VCaP (cell line): ENCODE measurements around the gene LYPLAL1.
"Not testable (repeated sequence)": the region's sequence is repeated elsewhere in the genome, so short reads cannot be mapped to it uniquely, and the experiment has no call there.

Source experiments
- H3K27ac ChIP-seq: fragments of 450-650 bp; 2 replicates; pipeline ENCODE4 v1.5.1; 2017
- TF ChIP-seq, protein P1 (sequence below): fragments of 450-650 bp; conservative IDR thresholded peaks from 2 replicates; pipeline ENCODE4 v1.5.1; 2017; ENCODE audit warnings: mild to moderate bottlenecking, moderate library complexity

LYPLAL1 gene

DNA sequence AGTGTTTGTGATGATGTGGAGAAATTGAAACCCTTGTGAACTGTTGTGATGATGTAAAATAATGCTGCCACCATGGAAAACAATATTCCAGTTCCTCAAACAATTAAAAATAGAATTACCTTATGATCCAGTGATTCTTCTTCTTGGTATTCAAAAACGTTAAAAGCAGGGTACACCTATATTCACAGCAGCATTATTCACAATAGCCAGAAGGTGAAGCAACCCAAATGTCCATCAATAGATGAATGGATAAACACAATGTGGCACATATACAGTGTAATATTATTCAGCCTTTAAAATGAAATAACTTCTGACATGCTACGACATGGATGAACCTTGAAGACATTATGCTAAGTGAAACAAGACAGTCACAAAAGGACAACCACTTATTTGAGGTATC lies 59.2 kb downstream of the LYPLAL1 start:
- TF ChIP-seq, protein P1, sequence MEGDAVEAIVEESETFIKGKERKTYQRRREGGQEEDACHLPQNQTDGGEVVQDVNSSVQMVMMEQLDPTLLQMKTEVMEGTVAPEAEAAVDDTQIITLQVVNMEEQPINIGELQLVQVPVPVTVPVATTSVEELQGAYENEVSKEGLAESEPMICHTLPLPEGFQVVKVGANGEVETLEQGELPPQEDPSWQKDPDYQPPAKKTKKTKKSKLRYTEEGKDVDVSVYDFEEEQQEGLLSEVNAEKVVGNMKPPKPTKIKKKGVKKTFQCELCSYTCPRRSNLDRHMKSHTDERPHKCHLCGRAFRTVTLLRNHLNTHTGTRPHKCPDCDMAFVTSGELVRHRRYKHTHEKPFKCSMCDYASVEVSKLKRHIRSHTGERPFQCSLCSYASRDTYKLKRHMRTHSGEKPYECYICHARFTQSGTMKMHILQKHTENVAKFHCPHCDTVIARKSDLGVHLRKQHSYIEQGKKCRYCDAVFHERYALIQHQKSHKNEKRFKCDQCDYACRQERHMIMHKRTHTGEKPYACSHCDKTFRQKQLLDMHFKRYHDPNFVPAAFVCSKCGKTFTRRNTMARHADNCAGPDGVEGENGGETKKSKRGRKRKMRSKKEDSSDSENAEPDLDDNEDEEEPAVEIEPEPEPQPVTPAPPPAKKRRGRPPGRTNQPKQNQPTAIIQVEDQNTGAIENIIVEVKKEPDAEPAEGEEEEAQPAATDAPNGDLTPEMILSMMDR = no peak

DNA sequence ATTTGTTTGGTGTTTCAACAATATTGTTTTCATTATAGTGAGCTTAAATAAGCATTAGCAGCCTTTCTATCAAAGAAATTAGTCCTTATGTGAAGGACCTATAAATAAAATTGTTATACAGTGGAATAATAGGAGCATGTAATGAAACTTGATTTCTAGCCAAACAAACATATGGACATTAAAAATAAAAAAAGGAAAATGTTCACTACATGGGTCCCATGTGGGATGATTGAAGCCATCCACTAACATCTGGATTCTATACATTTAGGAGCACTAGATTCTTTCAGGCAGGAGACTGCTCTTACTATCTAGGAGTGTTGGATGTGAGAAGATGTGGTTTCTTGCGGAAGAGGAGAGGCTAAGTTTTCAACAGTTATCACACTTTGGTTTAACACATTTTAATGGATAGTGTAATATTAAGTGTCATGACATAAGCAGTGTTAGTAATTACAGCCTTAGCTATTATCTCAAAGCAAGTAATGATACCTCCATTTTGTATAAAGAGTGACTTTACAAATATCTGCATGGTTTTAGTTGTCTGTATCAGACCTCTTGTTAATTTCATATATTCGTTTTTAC lies 62.3 kb downstream of the LYPLAL1 start:
- TF ChIP-seq, protein P1 = no peak
- H3K27ac ChIP-seq = no peak overlapping the region

More for the DNA sequence above, 59.2 kb downstream of the LYPLAL1 start:
- peak overlapping the region; percentile 36 for H3K27ac ChIP-seq

DNA sequence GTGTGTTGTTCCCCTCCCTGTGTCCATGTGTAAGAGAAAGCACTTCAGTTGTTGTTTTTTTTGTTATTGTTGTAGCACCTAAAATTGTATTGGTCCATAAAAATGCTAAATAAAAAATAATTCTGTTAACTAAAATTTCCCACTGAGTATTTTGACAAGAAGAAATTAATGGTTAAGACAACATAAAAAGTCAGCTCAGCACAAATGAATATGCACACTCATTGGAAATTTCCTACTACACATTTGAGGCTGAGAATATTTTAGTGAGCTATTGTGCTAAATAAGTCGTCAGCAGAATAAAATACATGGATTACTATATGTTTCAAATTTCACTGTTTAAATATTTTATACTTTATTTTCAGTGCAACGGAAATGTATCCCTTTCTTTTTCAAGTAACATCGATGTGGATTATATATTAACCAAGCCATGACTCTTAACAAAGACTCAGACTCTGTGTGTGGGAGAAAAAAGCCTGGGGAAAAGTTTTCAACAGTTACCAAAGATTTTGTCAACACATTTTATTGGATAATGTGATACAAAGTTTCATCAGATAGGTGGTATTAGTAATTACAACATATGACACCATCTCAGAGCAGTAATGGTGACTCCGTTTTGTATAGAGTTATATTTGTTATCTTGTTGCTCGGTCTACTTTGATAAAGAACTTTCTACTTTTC lies 63.4 kb downstream of the LYPLAL1 start:
- TF ChIP-seq, protein P1 = no peak
- no peak overlapping the region for H3K27ac ChIP-seq

DNA sequence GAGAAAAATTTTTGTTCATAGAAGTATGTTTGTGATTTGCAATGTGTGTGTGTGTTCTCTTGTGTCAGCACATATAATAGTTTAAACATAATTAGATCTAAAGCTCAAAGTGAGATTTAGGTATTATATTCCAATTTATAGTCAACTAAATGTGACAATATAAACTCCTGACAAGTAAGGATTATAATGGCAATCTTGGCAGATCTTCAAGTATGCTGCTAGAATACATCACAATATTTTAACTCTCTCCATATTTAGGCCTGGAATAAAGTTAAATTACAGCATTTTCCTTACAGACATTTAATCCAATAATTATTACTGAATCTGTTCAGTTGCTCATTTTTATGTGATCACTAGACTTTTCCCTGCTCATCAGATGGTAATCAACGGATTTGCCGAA lies 65.8 kb downstream of the LYPLAL1 start:
- no peak overlapping the region for H3K27ac ChIP-seq
- TF ChIP-seq, protein P1 = no peak

DNA sequence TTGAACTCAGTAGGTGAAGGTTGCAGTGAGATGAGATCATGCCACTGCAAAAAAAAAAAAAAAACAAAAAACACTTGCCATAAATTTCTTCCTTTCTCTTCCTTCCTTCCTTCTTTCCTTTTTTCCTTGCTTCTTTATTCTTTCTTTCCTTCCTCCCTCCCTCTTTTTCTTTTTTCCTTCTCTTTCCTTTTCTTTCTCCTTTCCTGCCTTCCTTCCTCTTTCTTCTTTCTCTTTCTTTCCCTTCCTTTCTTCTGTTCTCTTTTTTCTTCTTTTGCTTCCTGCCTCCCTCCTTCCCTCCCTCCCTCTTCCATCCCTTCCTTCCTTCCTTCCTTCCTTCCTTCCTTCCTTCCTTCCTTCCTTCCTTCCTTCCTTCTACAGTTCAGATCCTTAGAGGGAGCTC lies 71.2 kb downstream of the LYPLAL1 start:
- TF ChIP-seq, protein P1 = no peak
- no peak overlapping the region for H3K27ac ChIP-seq

DNA sequence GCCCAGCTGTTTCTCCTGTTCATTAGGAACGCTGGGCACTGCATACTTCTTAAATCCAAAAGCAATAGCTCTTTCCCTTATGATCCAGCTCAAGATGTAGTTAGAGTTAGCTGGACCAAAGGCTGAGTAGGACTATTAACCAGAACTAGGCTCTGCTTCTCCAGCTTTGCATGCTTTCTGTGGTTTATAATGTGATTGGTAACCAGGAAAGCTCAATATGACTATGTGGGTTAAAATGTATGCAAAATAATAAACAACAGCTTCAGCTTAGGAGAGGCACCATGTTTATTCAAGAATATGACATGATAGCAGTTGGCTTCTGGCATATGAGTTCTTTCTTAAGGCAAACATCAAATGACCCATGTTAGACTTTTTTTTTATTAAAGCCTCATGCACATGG lies 73.8 kb downstream of the LYPLAL1 start:
- TF ChIP-seq, protein P1 = no peak
- no peak overlapping the region for H3K27ac ChIP-seq

DNA sequence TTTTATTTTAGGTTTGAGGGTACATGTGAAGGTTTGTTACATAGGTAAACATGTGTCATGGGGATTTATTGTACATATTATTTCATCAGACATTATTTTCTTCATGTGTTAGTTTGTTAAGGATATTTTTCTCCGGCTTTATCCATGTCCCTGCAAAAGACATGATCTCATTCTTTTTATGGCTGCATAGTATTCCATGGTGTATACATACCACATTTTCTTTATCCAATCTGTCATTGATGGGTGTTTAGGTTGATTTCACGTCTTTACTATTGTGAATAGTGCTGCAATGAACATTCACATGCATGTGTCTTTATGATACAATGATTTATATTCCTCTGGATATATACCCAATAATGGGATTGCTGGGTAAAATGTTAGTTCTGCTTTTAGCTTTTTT lies 76.8 kb downstream of the LYPLAL1 start:
- not testable (repeated sequence) for H3K27ac ChIP-seq

DNA sequence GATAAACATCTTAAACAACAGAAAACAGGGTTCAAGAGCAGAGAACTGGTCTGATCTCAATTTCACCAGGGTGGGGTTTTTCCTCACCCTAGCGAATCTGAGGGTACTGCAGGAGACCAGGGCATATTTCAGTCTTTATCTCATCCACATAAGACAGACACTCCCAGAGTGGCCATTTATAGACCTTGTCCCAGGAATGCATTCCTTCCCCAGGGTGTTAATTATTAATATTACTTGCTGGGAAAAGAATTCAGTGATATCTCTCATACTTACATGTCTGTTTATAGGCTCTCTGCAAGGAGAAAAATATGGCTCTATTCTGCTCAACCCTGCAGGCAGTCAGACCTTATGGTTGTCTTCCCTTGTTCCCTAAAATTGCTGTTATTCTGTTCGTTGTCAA lies 84.1 kb downstream of the LYPLAL1 start:
- TF ChIP-seq, protein P1 = no peak
- H3K27ac ChIP-seq = no peak overlapping the region
